ENCODE measurements around the gene CYTH4.

DNA sequence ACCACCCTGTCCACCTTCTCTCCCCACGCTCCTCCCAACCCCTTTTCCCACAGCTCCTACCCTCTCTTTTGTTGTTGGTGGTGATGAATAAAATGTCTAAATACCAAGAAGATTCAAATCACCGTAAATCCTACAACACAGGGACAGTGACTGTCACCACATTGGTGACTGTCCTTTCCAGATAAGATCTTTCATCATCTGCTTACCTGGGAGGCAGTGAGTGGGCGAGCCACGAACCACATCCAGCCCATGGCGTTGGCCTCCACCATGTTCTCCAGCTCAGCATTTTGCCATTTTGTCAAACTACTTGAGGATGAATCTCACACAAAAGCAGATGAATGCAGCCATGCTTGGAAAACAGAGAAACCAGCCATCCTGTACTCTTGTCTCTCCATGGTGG is 6.7 kb upstream of the CYTH4 start:
- TF ChIP-seq ZNF274 (IDR thresholded peaks at IDR 0.05; ENCODE audit: low read depth, low read length) (no peak), YY1 (IDR thresholded peaks at IDR 0.05; ENCODE audit: insufficient read depth, insufficient read length) (no peak), SUZ12 (IDR thresholded peaks at IDR 0.05; ENCODE audit: extremely low read depth, insufficient read depth, insufficient read length) (no peak)
